ENCODE data around the gene CCR7. TPM values are rescaled to one million over a fixed set of nuclear protein-coding genes. Genes with fewer than 3 reads are reported as not detected.

Gene CCR7
- total RNA-seq, 1 experiment from 2014 or later = 0.30 TPM

- CTCF ChIA-PET = no interaction called here
- Histone ChIP-seq H3K27me3 (replicated peaks; ENCODE audit: insufficient read depth, low read depth, low read length, poor library complexity) (no peaks in the 10 kb centered on the region), H3K36me3 (ENCODE audit: insufficient read depth, low read length, poor library complexity, severe bottlenecking) (no peaks in the 10 kb centered on the region), H3K4me3 (ENCODE audit: low read depth, low read length, poor library complexity, severe bottlenecking) (no peak overlapping the region), H3K4me1 (ENCODE audit: insufficient read depth, low read length, poor library complexity, severe bottlenecking) (no peaks in the 10 kb centered on the region), H3K27ac (ENCODE audit: low read depth, low read length, poor library complexity, severe bottlenecking) (no peak overlapping the region), H3K9me3 (ENCODE audit: low read depth, low read length, poor library complexity, severe bottlenecking) (no peaks in the 10 kb centered on the region)
- intact Hi-C loops (cut with micrococcal nuclease; ENCODE audit: unreplicated experiment) = no loop called here
- TF ChIP-seq, protein P1, sequence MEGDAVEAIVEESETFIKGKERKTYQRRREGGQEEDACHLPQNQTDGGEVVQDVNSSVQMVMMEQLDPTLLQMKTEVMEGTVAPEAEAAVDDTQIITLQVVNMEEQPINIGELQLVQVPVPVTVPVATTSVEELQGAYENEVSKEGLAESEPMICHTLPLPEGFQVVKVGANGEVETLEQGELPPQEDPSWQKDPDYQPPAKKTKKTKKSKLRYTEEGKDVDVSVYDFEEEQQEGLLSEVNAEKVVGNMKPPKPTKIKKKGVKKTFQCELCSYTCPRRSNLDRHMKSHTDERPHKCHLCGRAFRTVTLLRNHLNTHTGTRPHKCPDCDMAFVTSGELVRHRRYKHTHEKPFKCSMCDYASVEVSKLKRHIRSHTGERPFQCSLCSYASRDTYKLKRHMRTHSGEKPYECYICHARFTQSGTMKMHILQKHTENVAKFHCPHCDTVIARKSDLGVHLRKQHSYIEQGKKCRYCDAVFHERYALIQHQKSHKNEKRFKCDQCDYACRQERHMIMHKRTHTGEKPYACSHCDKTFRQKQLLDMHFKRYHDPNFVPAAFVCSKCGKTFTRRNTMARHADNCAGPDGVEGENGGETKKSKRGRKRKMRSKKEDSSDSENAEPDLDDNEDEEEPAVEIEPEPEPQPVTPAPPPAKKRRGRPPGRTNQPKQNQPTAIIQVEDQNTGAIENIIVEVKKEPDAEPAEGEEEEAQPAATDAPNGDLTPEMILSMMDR (conservative IDR thresholded peaks at IDR 0.05; ENCODE audit: low read depth, low read length) = no peak
- no peak for TF ChIP-seq EZH2 (IDR thresholded peaks at IDR 0.05; ENCODE audit: borderline replicate concordance, low read depth, low read length, poor library complexity, severe bottlenecking)
- POLR2A ChIA-PET (ENCODE audit: low non-redundant PET) = no interaction called here
- BruUV-seq (replicated peaks) = no TSS peak
- no peak for DNase-seq (ENCODE audit: low spot score)
Measured at GRCh38 chr17:40522961-40523310, 42.3 kb downstream of the CCR7 start.

DNA sequence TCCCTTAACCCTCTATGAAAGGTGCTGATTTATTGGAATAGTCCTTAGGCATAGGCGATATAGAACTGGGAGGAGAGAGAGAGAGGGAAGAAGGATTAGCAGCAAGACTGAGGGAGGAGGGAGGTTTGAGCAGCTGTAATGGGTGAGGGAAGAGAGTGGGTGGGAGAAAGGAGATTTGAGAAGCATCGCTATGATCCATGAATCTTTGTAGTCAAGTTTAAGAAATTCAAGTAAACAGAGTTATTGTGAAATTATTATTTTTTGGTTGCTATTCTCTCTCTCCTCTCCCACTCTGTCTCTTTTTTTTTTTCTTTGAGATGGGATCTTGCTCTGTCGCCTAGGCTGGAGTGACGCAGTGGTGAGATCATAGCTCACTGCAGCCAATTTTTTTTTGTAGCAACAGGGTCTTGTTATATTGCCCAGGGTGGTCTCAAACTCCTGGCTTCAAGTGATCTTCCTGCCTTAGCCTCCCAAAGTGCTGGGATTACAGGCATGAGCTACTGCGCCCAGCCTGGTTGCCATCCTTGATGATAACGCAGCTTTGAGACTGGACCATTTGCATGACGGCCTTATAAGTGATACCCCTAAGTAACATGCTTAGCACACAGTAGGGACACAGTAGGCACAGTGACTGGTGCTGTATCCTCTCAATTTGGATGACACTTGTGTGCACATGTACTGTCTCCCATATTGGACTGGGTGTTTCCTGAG is 42.9 kb downstream of the CCR7 start:
- no peak overlapping the region for H3K4me3 ChIP-seq (ENCODE audit: low read depth, low read length, poor library complexity, severe bottlenecking)
- H3K36me3 ChIP-seq (ENCODE audit: insufficient read depth, low read length, poor library complexity, severe bottlenecking) = no peaks in the 10 kb centered on the region
- CTCF ChIA-PET = no interaction called here
- BruUV-seq (replicated peaks) = no TSS peak
- TF ChIP-seq EZH2 (IDR thresholded peaks at IDR 0.05; ENCODE audit: borderline replicate concordance, low read depth, low read length, poor library complexity, severe bottlenecking) = no peak
- TF ChIP-seq, protein P1 (conservative IDR thresholded peaks at IDR 0.05; ENCODE audit: low read depth, low read length) = no peak
- H3K9me3 ChIP-seq (ENCODE audit: low read depth, low read length, poor library complexity, severe bottlenecking) = no peaks in the 10 kb centered on the region
- H3K27ac ChIP-seq (ENCODE audit: low read depth, low read length, poor library complexity, severe bottlenecking) = no peak overlapping the region
- intact Hi-C loops (cut with micrococcal nuclease; ENCODE audit: unreplicated experiment) = no loop called here
- H3K4me1 ChIP-seq (ENCODE audit: insufficient read depth, low read length, poor library complexity, severe bottlenecking) = no peaks in the 10 kb centered on the region
- POLR2A ChIA-PET (ENCODE audit: low non-redundant PET) = no interaction called here
- H3K27me3 ChIP-seq (replicated peaks; ENCODE audit: insufficient read depth, low read depth, low read length, poor library complexity) = no peaks in the 10 kb centered on the region
- no peak for DNase-seq (ENCODE audit: low spot score)

GRCh38 chr17:40520991-40521453 is 44.2 kb downstream of the CCR7 start:
- intact Hi-C loops (cut with micrococcal nuclease; ENCODE audit: unreplicated experiment) = no loop called here
- Histone ChIP-seq H3K27ac (ENCODE audit: low read depth, low read length, poor library complexity, severe bottlenecking) (no peak overlapping the region), H3K27me3 (replicated peaks; ENCODE audit: insufficient read depth, low read depth, low read length, poor library complexity) (no peaks in the 10 kb centered on the region), H3K9me3 (ENCODE audit: low read depth, low read length, poor library complexity, severe bottlenecking) (no peaks in the 10 kb centered on the region), H3K4me3 (ENCODE audit: low read depth, low read length, poor library complexity, severe bottlenecking) (no peak overlapping the region), H3K4me1 (ENCODE audit: insufficient read depth, low read length, poor library complexity, severe bottlenecking) (no peaks in the 10 kb centered on the region), H3K36me3 (ENCODE audit: insufficient read depth, low read length, poor library complexity, severe bottlenecking) (no peaks in the 10 kb centered on the region)
- CTCF ChIA-PET = no interaction called here
- no peak for DNase-seq (ENCODE audit: low spot score)
- TF ChIP-seq, protein P1 (conservative IDR thresholded peaks at IDR 0.05; ENCODE audit: low read depth, low read length) = no peak
- TF ChIP-seq EZH2 (IDR thresholded peaks at IDR 0.05; ENCODE audit: borderline replicate concordance, low read depth, low read length, poor library complexity, severe bottlenecking) = no peak
- no TSS peak for BruUV-seq (replicated peaks)
- POLR2A ChIA-PET (ENCODE audit: low non-redundant PET) = no interaction called here
